SU-DHL-6 (cell line): ENCODE measurements around the gene NELL1.

Source experiments
- H2AFZ ChIP-seq: fragments of 200-600 bp; sonication (generic); 2 replicates; pipeline ENCODE4 v1.6.1; 2014; ENCODE audit warnings: low read depth, mild to moderate bottlenecking, moderate library complexity, mixed read lengths, antibody characterized with exemption, low read length; ENCODE audit not compliant: severe bottlenecking
- H3F3A ChIP-seq: fragments of 200-600 bp; shearing (Covaris generic); 2 replicates; pipeline ENCODE4 v1.6.0; 2016; ENCODE audit warnings: antibody characterized with exemption, mild to moderate bottlenecking; ENCODE audit not compliant: insufficient read depth
- H3K27ac ChIP-seq: fragments of 200-600 bp; sonication (generic); 2 replicates; pipeline ENCODE4 v1.5.1; 2016; ENCODE audit warnings: low read depth, mild to moderate bottlenecking, low read length, moderate library complexity, mixed read lengths
- H3K27me3 ChIP-seq: fragments of 200-600 bp; sonication (generic), shearing (Covaris generic); 2 replicates; pipeline ENCODE4 v1.6.0; 2014; ENCODE audit warnings: mild to moderate bottlenecking, low read length
- H3K36me3 ChIP-seq: fragments of 200-600 bp; sonication (generic); 2 replicates; pipeline ENCODE4 v1.6.1; 2014; ENCODE audit warnings: mild to moderate bottlenecking, low read length, mixed read lengths
- H3K4me2 ChIP-seq: fragments of 300-600, 200-600 bp; shearing (Covaris generic), sonication (generic); 2 replicates; pipeline ENCODE4 v1.6.0; 2014; ENCODE audit warnings: low read length, low read depth, mild to moderate bottlenecking; ENCODE audit not compliant: poor library complexity, severe bottlenecking
- H3K4me3 ChIP-seq: fragments of 200-600 bp; sonication (generic); 2 replicates; pipeline ENCODE4 v1.5.1; 2014; ENCODE audit warnings: antibody characterized with exemption, low read length, mild to moderate bottlenecking, mixed read lengths; ENCODE audit not compliant: insufficient read depth, poor library complexity, severe bottlenecking
- H3K79me2 ChIP-seq: fragments of 200-600 bp; sonication (generic); 2 replicates; pipeline ENCODE4 v1.6.1; 2014; ENCODE audit warnings: mild to moderate bottlenecking, low read length, moderate library complexity; ENCODE audit not compliant: insufficient read depth
- H3K9ac ChIP-seq: fragments of 200-600 bp; sonication (generic); 2 replicates; pipeline ENCODE4 v1.7.0; 2014; ENCODE audit warnings: mild to moderate bottlenecking, low read length
- H3K9me2 ChIP-seq: fragments of 200-600 bp; sonication (generic); replicated peaks from 2 replicates; pipeline ENCODE4 v1.6.1; 2014; ENCODE audit warnings: low read length; ENCODE audit not compliant: insufficient read depth
- H3K9me3 ChIP-seq: fragments of 200-600 bp; sonication (generic); 2 replicates; pipeline ENCODE4 v1.6.1; 2014; ENCODE audit warnings: low read length, mixed read lengths; ENCODE audit not compliant: insufficient read depth
- H4K20me1 ChIP-seq: fragments of 200-600 bp; sonication (generic); 2 replicates; pipeline ENCODE4 v1.6.1; 2014; ENCODE audit warnings: low read depth, mild to moderate bottlenecking, antibody characterized with exemption, low read length, moderate library complexity, mixed read lengths
- EZH2phosphoT487 ChIP-seq: fragments of 200-600 bp; sonication (generic), shearing (Covaris generic); conservative IDR thresholded peaks from 2 replicates; pipeline ENCODE4 v1.6.1; 2018; ENCODE audit warnings: mild to moderate bottlenecking, antibody characterized with exemption, low read length, moderate library complexity, mixed read lengths
- TF ChIP-seq, protein P1 (sequence below): fragments of 200-600 bp; sonication (generic); IDR thresholded peaks from one replicate; pipeline ENCODE4 v1.5.1; 2017; ENCODE audit warnings: antibody characterized with exemption, mild to moderate bottlenecking, low read length, moderate library complexity; ENCODE audit not compliant: insufficient read depth, poor library complexity, severe bottlenecking

The NELL1 gene

DNA sequence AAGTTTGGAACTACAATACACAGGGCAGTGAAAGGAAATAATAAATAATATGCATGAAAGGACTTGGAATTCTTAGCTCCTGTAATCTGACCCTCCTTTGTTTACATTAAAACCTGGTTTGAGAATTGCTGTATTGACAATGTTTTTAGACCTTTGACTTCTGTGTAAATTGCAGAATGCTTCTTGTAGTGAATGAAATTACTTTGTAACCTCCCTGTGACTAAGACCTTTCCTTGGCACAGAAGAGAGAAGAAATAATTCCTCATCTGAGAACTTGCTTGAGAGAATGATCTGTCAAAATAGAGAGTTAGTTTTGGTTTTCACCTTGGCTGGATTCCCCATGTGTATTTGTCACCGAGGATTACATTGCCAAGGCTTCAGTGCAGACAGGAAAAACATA is 883.5 kb downstream of the NELL1 start:
- Histone ChIP-seq H3K27me3 (no peaks in the 10 kb centered on the region), H3F3A (no peaks in the 10 kb centered on the region), H3K9me2 (no peaks in the 10 kb centered on the region), H3K9ac (no peak overlapping the region), H2AFZ (no peak overlapping the region), H3K4me2 (no peak overlapping the region), H3K36me3 (no peaks in the 10 kb centered on the region), H4K20me1 (no peaks in the 10 kb centered on the region), H3K79me2 (no peaks in the 10 kb centered on the region), H3K27ac (no peak overlapping the region), H3K4me3 (no peak overlapping the region), H3K9me3 (no peaks in the 10 kb centered on the region)
- TF ChIP-seq, protein P1, sequence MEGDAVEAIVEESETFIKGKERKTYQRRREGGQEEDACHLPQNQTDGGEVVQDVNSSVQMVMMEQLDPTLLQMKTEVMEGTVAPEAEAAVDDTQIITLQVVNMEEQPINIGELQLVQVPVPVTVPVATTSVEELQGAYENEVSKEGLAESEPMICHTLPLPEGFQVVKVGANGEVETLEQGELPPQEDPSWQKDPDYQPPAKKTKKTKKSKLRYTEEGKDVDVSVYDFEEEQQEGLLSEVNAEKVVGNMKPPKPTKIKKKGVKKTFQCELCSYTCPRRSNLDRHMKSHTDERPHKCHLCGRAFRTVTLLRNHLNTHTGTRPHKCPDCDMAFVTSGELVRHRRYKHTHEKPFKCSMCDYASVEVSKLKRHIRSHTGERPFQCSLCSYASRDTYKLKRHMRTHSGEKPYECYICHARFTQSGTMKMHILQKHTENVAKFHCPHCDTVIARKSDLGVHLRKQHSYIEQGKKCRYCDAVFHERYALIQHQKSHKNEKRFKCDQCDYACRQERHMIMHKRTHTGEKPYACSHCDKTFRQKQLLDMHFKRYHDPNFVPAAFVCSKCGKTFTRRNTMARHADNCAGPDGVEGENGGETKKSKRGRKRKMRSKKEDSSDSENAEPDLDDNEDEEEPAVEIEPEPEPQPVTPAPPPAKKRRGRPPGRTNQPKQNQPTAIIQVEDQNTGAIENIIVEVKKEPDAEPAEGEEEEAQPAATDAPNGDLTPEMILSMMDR = no peak

DNA sequence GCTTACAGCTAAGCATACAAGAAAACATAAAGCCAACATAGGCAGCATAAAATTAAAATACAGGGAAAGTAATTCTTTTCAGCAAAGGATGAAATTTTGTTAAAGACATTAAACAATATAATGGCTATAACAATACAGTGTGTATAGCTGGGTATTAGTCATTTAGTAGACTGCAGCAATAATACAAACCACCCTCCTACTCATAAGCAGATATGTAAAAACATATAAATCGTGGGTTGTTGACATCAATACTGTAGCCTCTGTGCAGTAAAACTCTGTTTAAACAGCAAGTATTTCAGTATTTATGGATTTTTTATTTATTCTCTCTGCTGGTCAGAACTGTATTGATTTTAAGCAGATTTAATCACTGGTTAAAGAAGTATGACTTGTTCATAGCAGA is 884.4 kb downstream of the NELL1 start:
- TF ChIP-seq EZH2phosphoT487 = no peak

DNA sequence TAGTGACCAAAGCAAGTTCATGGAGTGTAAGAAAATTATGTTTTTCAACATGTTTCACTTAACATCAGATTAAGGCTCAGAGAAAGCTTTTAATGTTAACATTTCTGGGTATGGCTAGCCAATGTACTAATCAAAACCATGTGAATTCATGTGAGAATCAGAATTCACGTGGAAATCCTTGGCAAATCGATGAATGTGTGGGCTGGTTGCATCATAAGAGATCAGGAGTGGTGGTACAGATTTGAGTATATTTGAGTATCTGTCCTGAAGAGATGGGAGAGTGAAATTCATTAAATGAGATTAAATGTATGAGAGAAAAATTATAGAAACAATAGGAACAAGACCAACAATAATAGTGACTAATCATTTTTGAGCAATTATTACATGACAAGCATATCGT is 884.9 kb downstream of the NELL1 start:
- no peaks in the 10 kb centered on the region for H3K9me3 ChIP-seq
- H3K27ac ChIP-seq = no peak overlapping the region
- H3K27me3 ChIP-seq = no peaks in the 10 kb centered on the region
- no peak overlapping the region for H3K4me3 ChIP-seq
- no peak overlapping the region for H2AFZ ChIP-seq
- H3K79me2 ChIP-seq = no peaks in the 10 kb centered on the region
- H3K36me3 ChIP-seq = no peaks in the 10 kb centered on the region
- H3K9ac ChIP-seq = no peak overlapping the region
- H4K20me1 ChIP-seq = no peaks in the 10 kb centered on the region
- no peaks in the 10 kb centered on the region for H3F3A ChIP-seq
- no peak for TF ChIP-seq EZH2phosphoT487
- TF ChIP-seq, protein P1 = no peak
- H3K9me2 ChIP-seq = no peaks in the 10 kb centered on the region
- H3K4me2 ChIP-seq = no peak overlapping the region

More for the DNA sequence above, 884.4 kb downstream of the NELL1 start:
- H3K4me3 ChIP-seq = no peak overlapping the region
- H3K36me3 ChIP-seq = no peaks in the 10 kb centered on the region
- H3K27me3 ChIP-seq = no peaks in the 10 kb centered on the region
- H3F3A ChIP-seq = no peaks in the 10 kb centered on the region
- H2AFZ ChIP-seq = no peak overlapping the region
- H3K79me2 ChIP-seq = no peaks in the 10 kb centered on the region
- no peak overlapping the region for H3K9ac ChIP-seq
- no peak overlapping the region for H3K27ac ChIP-seq
- no peaks in the 10 kb centered on the region for H4K20me1 ChIP-seq
- no peaks in the 10 kb centered on the region for H3K9me2 ChIP-seq
- no peaks in the 10 kb centered on the region for H3K9me3 ChIP-seq
- H3K4me2 ChIP-seq = no peak overlapping the region

DNA sequence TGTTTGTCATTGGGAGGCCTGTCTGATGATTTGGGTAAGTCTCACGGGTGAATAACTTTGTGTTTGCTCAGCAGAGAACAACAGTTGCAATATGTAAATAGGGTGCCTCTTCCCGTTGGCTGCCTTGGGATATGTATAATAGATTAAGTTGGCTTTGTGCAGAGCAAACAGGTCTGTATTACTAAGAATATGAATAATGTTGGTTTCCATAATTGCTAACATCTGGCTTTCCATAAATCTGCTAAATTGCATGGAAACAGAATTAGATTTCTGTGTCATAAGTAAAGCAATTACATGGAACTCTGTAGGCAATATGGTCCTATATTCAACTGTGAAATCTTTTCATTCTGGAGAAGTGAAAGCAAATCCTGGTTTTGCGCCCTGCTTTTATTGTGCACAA is 887.5 kb downstream of the NELL1 start:
- Histone ChIP-seq H3K27ac (no peak overlapping the region), H3K36me3 (no peaks in the 10 kb centered on the region), H3K9me2 (no peaks in the 10 kb centered on the region), H3F3A (no peaks in the 10 kb centered on the region), H3K4me3 (no peak overlapping the region), H3K9ac (no peak overlapping the region), H4K20me1 (no peaks in the 10 kb centered on the region), H3K4me2 (no peak overlapping the region), H3K9me3 (no peaks in the 10 kb centered on the region), H3K27me3 (no peaks in the 10 kb centered on the region), H3K79me2 (no peaks in the 10 kb centered on the region), H2AFZ (no peak overlapping the region)
- TF ChIP-seq, protein P1 = no peak
- no peak for TF ChIP-seq EZH2phosphoT487
